GM12878 (cell line): ENCODE measurements around the gene DIDO1. TPM values are rescaled to one million over a fixed set of nuclear protein-coding genes. Genes with fewer than 3 reads are reported as not detected.

Experiments
- ATAC-seq: fragments of 200-7000 bp; cut with Tn5 transposase; 3 replicates; pipeline ENCODE4 v1.9.1; 2020; ENCODE audit warnings: mild to moderate bottlenecking, moderate library complexity
- BruUV-seq: library from RNA; stranded (reverse); fragments of 400-500 nt; replicated peaks from 2 replicates; lab custom pipeline; 2021; lab: Mats Ljungman, UMichigan
- CTCF ChIA-PET: fragments of 300-600 bp; sonication (Branson Sonifier 250); formaldehyde crosslinking; extraction: SDS; loops from one replicate; lab custom pipeline; 2021; ENCODE audit warnings: inconsistent platforms; lab: Yijun Ruan, JAX
- POLR2A ChIA-PET: fragments of 350-600 bp; formaldehyde crosslinking; extraction: SDS; loops from one replicate; lab custom pipeline; 2021; ENCODE audit warnings: inconsistent platforms; lab: Charles Lee
- RAD21 ChIA-PET: fragments of 300-600 bp; sonication (Branson Sonifier 250); formaldehyde crosslinking; loops from one replicate; lab custom pipeline; 2023; ENCODE audit warnings: antibody characterized with exemption; ENCODE audit not compliant: unreplicated experiment; lab: Charles Lee
- SMC1A ChIA-PET: fragments of 300-600 bp; sonication (Branson Sonifier 250); formaldehyde crosslinking; loops from one replicate; lab custom pipeline; 2023; ENCODE audit not compliant: unreplicated experiment, uncharacterized antibody; lab: Charles Lee
- DNase-seq: peaks from one replicate; pipeline ENCODE4 v3.0.0-alpha.2; 2011; ENCODE audit warnings: low read depth, low spot score
- FAIRE-seq: peaks from 3 replicates; lab custom pipeline; 2011; peaks lifted over from hg19 to GRCh38; lab: Jason Lieb, UNC
- H2AFZ ChIP-seq: 2 replicates; pipeline ENCODE4 v1.6.0; 2011; ENCODE audit warnings: low read depth, low read length, control low read depth; ENCODE audit not compliant: control insufficient read depth
- H3K27ac ChIP-seq: 2 replicates; pipeline ENCODE4 v1.5.1; 2011; ENCODE audit warnings: control low read depth; ENCODE audit not compliant: control insufficient read depth, insufficient read depth
- H3K27me3 ChIP-seq, 2 experiments: replicated peaks in 1 of 2; 2 replicates each; pipeline versions ENCODE4 v1.6.0 to v1.6.1; 2011; ENCODE audit warnings: low read length in 1 of 2; ENCODE audit not compliant: control insufficient read depth in 2 of 2, insufficient read depth in 2 of 2
- H3K36me3 ChIP-seq, 2 experiments: 2 replicates each; pipeline ENCODE4 v1.5.1; 2011; ENCODE audit warnings: low read length in 1 of 2; ENCODE audit not compliant: control insufficient read depth in 2 of 2, insufficient read depth in 2 of 2
- H3K4me1 ChIP-seq: 2 replicates; pipeline ENCODE4 v1.6.1; 2011; ENCODE audit warnings: mild to moderate bottlenecking, low read length, moderate library complexity, mixed read lengths; ENCODE audit not compliant: control insufficient read depth, insufficient read depth
- H3K4me2 ChIP-seq: 2 replicates; pipeline ENCODE4 v1.6.0; 2011; ENCODE audit warnings: control low read depth; ENCODE audit not compliant: control insufficient read depth, insufficient read depth
- H3K4me3 ChIP-seq: fragments of 200-600 bp; sonication (generic); 2 replicates; pipeline ENCODE4 v1.5.1; 2016
- H3K79me2 ChIP-seq: 2 replicates; pipeline ENCODE4 v1.6.0; 2011; ENCODE audit warnings: low read length; ENCODE audit not compliant: control insufficient read depth, insufficient read depth
- H3K9ac ChIP-seq: 2 replicates; pipeline ENCODE4 v1.8.0; 2011; ENCODE audit warnings: low read length, control low read depth, mixed read lengths; ENCODE audit not compliant: control insufficient read depth, insufficient read depth
- H3K9me3 ChIP-seq: replicated peaks from 3 replicates; pipeline ENCODE4 v1.5.1; 2011; ENCODE audit warnings: mild to moderate bottlenecking, low read length; ENCODE audit not compliant: control insufficient read depth, insufficient read depth
- H4K20me1 ChIP-seq: 2 replicates; pipeline ENCODE4 v1.6.0; 2011; ENCODE audit not compliant: control insufficient read depth, insufficient read depth
- BHLHE40 ChIP-seq, 2 experiments: fragments of 450-650 bp in 1 of 2; IDR thresholded peaks; 2 replicates each; pipeline ENCODE4 v1.6.1; 2011 to 2017; ENCODE audit warnings: low read depth in 2 of 2, borderline replicate concordance in 1 of 2, improper control_type of control experiment in 1 of 2, low read length in 1 of 2, mild to moderate bottlenecking in 1 of 2
- E2F4 ChIP-seq: IDR thresholded peaks from 2 replicates; pipeline ENCODE4 v1.6.1; 2012; ENCODE audit warnings: low read depth, low read length, improper control_type of control experiment
- E4F1 ChIP-seq: fragments of 450-650 bp; IDR thresholded peaks from 2 replicates; pipeline ENCODE4 v1.6.1; 2018; ENCODE audit warnings: borderline replicate concordance, mild to moderate bottlenecking; ENCODE audit not compliant: partially characterized antibody
- HDGF ChIP-seq: fragments of 450-650 bp; IDR thresholded peaks from 2 replicates; pipeline ENCODE4 v1.6.1; 2016; ENCODE audit warnings: antibody characterized with exemption
- KDM1A ChIP-seq: fragments of 200-600 bp; sonication (generic); IDR thresholded peaks from 2 replicates; pipeline ENCODE4 v1.6.1; 2016; ENCODE audit warnings: borderline replicate concordance
- LARP7 ChIP-seq: fragments of 450-650 bp; IDR thresholded peaks from 2 replicates; pipeline ENCODE4 v1.6.1; 2017; ENCODE audit warnings: mild to moderate bottlenecking
- MEF2A ChIP-seq: IDR thresholded peaks from 2 replicates; pipeline ENCODE4 v1.6.1; 2011; ENCODE audit warnings: low read depth, mild to moderate bottlenecking, low read length, moderate library complexity; ENCODE audit not compliant: insufficient read depth
- NR2C2 ChIP-seq: IDR thresholded peaks from 2 replicates; pipeline ENCODE4 v1.6.1; 2011; ENCODE audit warnings: borderline replicate concordance, low read depth; ENCODE audit not compliant: control insufficient read depth, insufficient read length
- NRF1 ChIP-seq: conservative IDR thresholded peaks from 2 replicates; pipeline ENCODE4 v1.6.1; 2011; ENCODE audit warnings: mild to moderate bottlenecking, low read depth, low read length, improper control_type of control experiment
- PRDM15 ChIP-seq: fragments of 450-650 bp; formaldehyde crosslinking; IDR thresholded peaks from 2 replicates; pipeline ENCODE4 v1.4.0; 2020; ENCODE audit warnings: mild to moderate bottlenecking, moderate library complexity
- RUNX3 ChIP-seq: IDR thresholded peaks from 2 replicates; pipeline ENCODE4 v1.6.1; 2012; ENCODE audit warnings: low read length, inconsistent platforms
- SREBF2 ChIP-seq: IDR thresholded peaks from 2 replicates; pipeline ENCODE4 v1.6.1; 2012; ENCODE audit warnings: mild to moderate bottlenecking, low read length
- TARDBP ChIP-seq: IDR thresholded peaks from 2 replicates; pipeline ENCODE4 v1.6.1; 2016; ENCODE audit warnings: borderline replicate concordance
- TBL1XR1 ChIP-seq: IDR thresholded peaks from 2 replicates; pipeline ENCODE4 v1.6.1; 2012; ENCODE audit warnings: low read depth, low read length, improper control_type of control experiment
- WRNIP1 ChIP-seq: IDR thresholded peaks from 2 replicates; pipeline ENCODE4 v1.6.1; 2011; ENCODE audit warnings: low read depth, low read length, improper control_type of control experiment, borderline replicate concordance
- WGBS: methylation state at CpG from one replicate; pipeline ENCODE4 v1.1.6; 2016; ENCODE audit warnings: low lambda C conversion rate; ENCODE audit not compliant: insufficient replicate concordance, insufficient coverage; ENCODE audit errors: missing lambda C conversion rate; 5-methylcytosine and 5-hydroxymethylcytosine counted together
- in situ Hi-C: fragments of 300-500 bp; cut with MboI; formaldehyde crosslinking; loops from 9 replicates; pipeline ENCODE4 v1.14.3; 2018; ENCODE audit warnings: mixed read lengths
- intact Hi-C: fragments of 100-400 bp; cut with micrococcal nuclease; formaldehyde crosslinking; loops from one replicate; pipeline ENCODE4 v1.14.2; 2022; ENCODE audit not compliant: unreplicated experiment
- polyA plus RNA-seq, 11 experiments: library from polyadenylated mRNA; depleted of rRNA in 4 of 11; unstranded in 6 of 11; stranded (reverse) in 5 of 11; fragments of >200 nt; fragmentation: Nextera tagmentation in 4 of 11; fragmentation: Illumina TruSeq in 1 of 11; extraction: Ambion mirVana in 4 of 11; extraction: Trizol in 1 of 11; gene quantifications; 1 replicate in 1 of 11; 2 replicates in 10 of 11; pipeline versions ENCODE4 v1.2.1 to v1.2.3, GENCODE V29; 2011 to 2016; ENCODE audit warnings: inconsistent platforms in 2 of 11, missing spikeins in 2 of 11, low read depth in 1 of 11
- total RNA-seq, 4 experiments: library from RNA; depleted of rRNA in 3 of 4; stranded (reverse); fragments of >200 nt in 3 of 4; fragmentation: Illumina TruSeq in 1 of 4; extraction: Trizol in 1 of 4; gene quantifications; 2 replicates each; pipeline versions ENCODE4 v1.2.1 to v1.2.3, GENCODE V29; 2013 to 2021
- TF ChIP-seq, protein P1 (sequence below): IDR thresholded peaks from 2 replicates; pipeline ENCODE4 v1.6.1; 2011; ENCODE audit warnings: low read depth, low read length, improper control_type of control experiment, borderline replicate concordance

The DIDO1 gene
- total and polyA plus RNA-seq, 10 of the 15 experiments (the other 5 are each of a cell fraction or from before 2014, with no cell fraction given) = 5.5 to 56.4 (median 38.4) TPM

GRCh38 chr20:62969179-62969760, 43.0 kb upstream of the DIDO1 start:
- 27% methylated on average over 16 of the region's 16 CpGs for whole genome bisulfite sequencing
- no peaks in the 10 kb centered on the region for H4K20me1 ChIP-seq
- POLR2A ChIA-PET = interaction anchor here (0.6 to 2.7 kb wide), 2 partner anchors 15 to 29 kb away, joined by 3 to 7 read pairs; no protein-coding TSS in a partner anchor
- no peak overlapping the region for H3K9ac ChIP-seq
- RAD21 ChIA-PET = no interaction called here
- H3K4me1 ChIP-seq = peaks cover 7% of the 10 kb centered on the region
- SMC1A ChIA-PET = no interaction called here
- H3K4me2 ChIP-seq = no peak overlapping the region
- no TSS peak for BruUV-seq
- ATAC-seq = no peak
- no peak for TF ChIP-seq E2F4
- no peak for TF ChIP-seq TBL1XR1
- no peak for TF ChIP-seq RUNX3
- TF ChIP-seq NRF1 = no peak
- no peak for TF ChIP-seq LARP7
- TF ChIP-seq, protein P1, sequence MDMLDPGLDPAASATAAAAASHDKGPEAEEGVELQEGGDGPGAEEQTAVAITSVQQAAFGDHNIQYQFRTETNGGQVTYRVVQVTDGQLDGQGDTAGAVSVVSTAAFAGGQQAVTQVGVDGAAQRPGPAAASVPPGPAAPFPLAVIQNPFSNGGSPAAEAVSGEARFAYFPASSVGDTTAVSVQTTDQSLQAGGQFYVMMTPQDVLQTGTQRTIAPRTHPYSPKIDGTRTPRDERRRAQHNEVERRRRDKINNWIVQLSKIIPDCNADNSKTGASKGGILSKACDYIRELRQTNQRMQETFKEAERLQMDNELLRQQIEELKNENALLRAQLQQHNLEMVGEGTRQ = no peak
- no peak for TF ChIP-seq KDM1A
- no peak for TF ChIP-seq PRDM15 (CRISPR knock-in tag)
- TF ChIP-seq E4F1 = no peak
- TF ChIP-seq TARDBP = no peak
- TF ChIP-seq NR2C2 = no peak
- no peak for TF ChIP-seq HDGF
- no peak for TF ChIP-seq WRNIP1
- no peak for TF ChIP-seq BHLHE40 (IDR thresholded peaks at IDR 0.05; ENCODE audit: borderline replicate concordance in 1 of 2, low read depth in 2 of 2, low read length in 1 of 2)
- TF ChIP-seq SREBF2 = no peak
- no peak for TF ChIP-seq MEF2A
- CTCF ChIA-PET = interaction anchor here (2.0 kb wide), 1 partner anchor 69 kb away, joined by 8 read pairs; no protein-coding TSS in a partner anchor
- H3K79me2 ChIP-seq = no peaks in the 10 kb centered on the region
- H3K36me3 ChIP-seq = peaks cover 2 to 4% of the 10 kb centered on the region in 2 experiments; a peak in 3 of 4 replicates
- no peak overlapping the region for H3K27ac ChIP-seq
- no peaks in the 10 kb centered on the region for H3K9me3 ChIP-seq
- no peak overlapping the region for H2AFZ ChIP-seq
- FAIRE-seq = no peak
- no peak overlapping the region for H3K4me3 ChIP-seq
- in situ Hi-C loops = no loop called here
- no peak for DNase-seq
- intact Hi-C loops = no loop called here
- peaks cover 0 to 6% of the 10 kb centered on the region in 2 experiments; a peak in 2 of 4 replicates for H3K27me3 ChIP-seq
